Cardiac muscle cell (in vitro differentiated cells and primary cell): ENCODE data around the gene C2CD5. TPM values are rescaled to one million over a fixed set of nuclear protein-coding genes. Genes with fewer than 3 reads are reported as not detected.
A peak's percentile ranks its signal among the peaks of the same experiment; 100 is the strongest.

Experiments
- DNase-seq, 2 donors: peaks; one replicate each; pipeline versions ENCODE4 v3.0.0 to v3.0.0-alpha.2; 2010 to 2017; ENCODE audit warnings: low read depth in 1 of 2, low spot score in 1 of 2
- H3K27ac ChIP-seq: fragments of 200-600 bp; sonication (generic); 2 replicates; pipeline ENCODE4 v1.5.1; 2016
- H3K27me3 ChIP-seq: fragments of 200-600 bp; sonication (generic); 2 replicates; pipeline ENCODE4 v1.6.0; 2016; ENCODE audit warnings: control low read depth
- H3K36me3 ChIP-seq: fragments of 200-600 bp; sonication (generic); 2 replicates; pipeline ENCODE4 v1.5.1; 2016; ENCODE audit warnings: control low read depth
- H3K4me1 ChIP-seq: fragments of 200-600 bp; sonication (generic); 2 replicates; pipeline ENCODE4 v1.8.1; 2017; ENCODE audit warnings: low read depth, mild to moderate bottlenecking, mixed run types
- H3K4me3 ChIP-seq: fragments of 200-600 bp; sonication (generic); 2 replicates; pipeline ENCODE4 v1.5.1; 2016; ENCODE audit warnings: mild to moderate bottlenecking
- H3K9me3 ChIP-seq: fragments of 200-600 bp; sonication (generic); 2 replicates; pipeline ENCODE4 v1.5.1; 2017; ENCODE audit warnings: low read depth, mild to moderate bottlenecking, control low read depth
- CTCF ChIP-seq: IDR thresholded peaks from 2 replicates; pipeline ENCODE4 v1.5.1; 2012; ENCODE audit warnings: low read depth, mild to moderate bottlenecking, low read length
- polyA plus RNA-seq: library from polyadenylated mRNA; unstranded; fragments of >200 nt; fragmentation: Nextera tagmentation; extraction: Ambion mirVana; gene quantifications from 2 replicates; pipeline ENCODE4 v1.2.1, GENCODE V29; 2016
- total RNA-seq: library from RNA; depleted of rRNA; stranded (reverse); fragments of >200 nt; gene quantifications from 2 replicates; pipeline ENCODE4 v1.2.3, GENCODE V29; 2016

C2CD5 gene
- total and polyA plus RNA-seq, 2 experiments from 2014 or later = 16.5 to 22.2 TPM

- Histone ChIP-seq H3K27ac (no peak overlapping the region), H3K36me3 (peaks cover 12% of the 10 kb centered on the region), H3K4me1 (no peaks in the 10 kb centered on the region), H3K27me3 (no peaks in the 10 kb centered on the region), H3K9me3 (no peaks in the 10 kb centered on the region), H3K4me3 (no peak overlapping the region)
- no peak for TF ChIP-seq CTCF
- peak in 1 of 2 donors; percentile 71 for DNase-seq
These were observed 26.2 kb downstream of the C2CD5 start for GRCh38 chr12:22518060-22518719.

- TF ChIP-seq CTCF = no peak
- Histone ChIP-seq H3K4me1 (no peaks in the 10 kb centered on the region), H3K27ac (no peak overlapping the region), H3K36me3 (peaks cover 12% of the 10 kb centered on the region), H3K4me3 (no peak overlapping the region), H3K9me3 (no peaks in the 10 kb centered on the region), H3K27me3 (no peaks in the 10 kb centered on the region)
- DNase-seq = no peak
These were observed 29.5 kb downstream of the C2CD5 start for GRCh38 chr12:22514875-22515274.

- H3K36me3 ChIP-seq = peaks cover 18% of the 10 kb centered on the region
- H3K4me3 ChIP-seq = no peak overlapping the region
- no peaks in the 10 kb centered on the region for H3K9me3 ChIP-seq
- H3K27ac ChIP-seq = no peak overlapping the region
- no peak for TF ChIP-seq CTCF
- no peak for DNase-seq
- no peaks in the 10 kb centered on the region for H3K4me1 ChIP-seq
- H3K27me3 ChIP-seq = no peaks in the 10 kb centered on the region
These were observed 38.5 kb downstream of the C2CD5 start for GRCh38 chr12:22505826-22506225.

GRCh38 chr12:22500100-22500499 is 44.2 kb downstream of the C2CD5 start:
- Histone ChIP-seq H3K27ac (no peak overlapping the region), H3K9me3 (no peaks in the 10 kb centered on the region), H3K4me3 (no peak overlapping the region), H3K27me3 (no peaks in the 10 kb centered on the region), H3K4me1 (no peaks in the 10 kb centered on the region), H3K36me3 (peaks cover 9% of the 10 kb centered on the region)
- TF ChIP-seq CTCF = no peak
- DNase-seq = no peak

- Histone ChIP-seq H3K27me3 (no peaks in the 10 kb centered on the region), H3K4me1 (no peaks in the 10 kb centered on the region), H3K36me3 (peaks cover 13% of the 10 kb centered on the region), H3K9me3 (no peaks in the 10 kb centered on the region), H3K27ac (no peak overlapping the region), H3K4me3 (no peak overlapping the region)
- DNase-seq = no peak
- no peak for TF ChIP-seq CTCF
These were observed 44.9 kb downstream of the C2CD5 start for GRCh38 chr12:22499445-22499844.
